ENCODE results near the gene WNK2. TPM values are rescaled to one million over a fixed set of nuclear protein-coding genes. Genes with fewer than 3 reads are reported as not detected.

The WNK2 gene
- polyA plus RNA-seq, 2 of the 4 experiments (the other 2 are of a cell fraction) = 2.1 to 6.7 TPM

- TF ChIP-seq ATOH8 (CRISPR knock-in tag; IDR thresholded peaks at IDR 0.05; ENCODE audit: low read depth) (no peak), RCOR1 (IDR thresholded peaks at IDR 0.05; ENCODE audit: low read depth, low read length) (no peak)
Measured at GRCh38 chr9:93299418-93300174, 115.7 kb downstream of the WNK2 start (continued).

GRCh38 chr9:93300175-93300572 lies 116.2 kb downstream of the WNK2 start:
- ChIA-PET CTCF (interaction anchor here (0.8 to 7.0 kb wide), 2 partner anchors 139 to 147 kb away, joined by 3 to 158 read pairs; no protein-coding TSS in a partner anchor), POLR2A (no interaction called here)
- TF ChIP-seq MYC (IDR thresholded peaks at IDR 0.05; ENCODE audit: borderline replicate concordance, low read length) = no peak
- TF ChIP-seq FOSB (CRISPR knock-in tag; IDR thresholded peaks at IDR 0.05) = no peak
- no peak for TF ChIP-seq KDM1A (IDR thresholded peaks at IDR 0.05; ENCODE audit: low read depth)
- TF ChIP-seq PBX3 (IDR thresholded peaks at IDR 0.05) = no peak
- no peak for TF ChIP-seq TP53 (CRISPR knock-in tag; IDR thresholded peaks at IDR 0.05)
- no peak for TF ChIP-seq CBX2 (IDR thresholded peaks at IDR 0.05; ENCODE audit: borderline replicate concordance, low read depth)
- no peak for TF ChIP-seq ATOH8 (CRISPR knock-in tag; IDR thresholded peaks at IDR 0.05; ENCODE audit: low read depth)
- TF ChIP-seq ZC3H11A (IDR thresholded peaks at IDR 0.05) = no peak
- TF ChIP-seq RFX5 (IDR thresholded peaks at IDR 0.05) = no peak
- TF ChIP-seq KDM5A (IDR thresholded peaks at IDR 0.05) = no peak
- TF ChIP-seq MAZ (IDR thresholded peaks at IDR 0.05; ENCODE audit: borderline replicate concordance, low read depth, low read length) = no peak
- no peak for TF ChIP-seq REST (IDR thresholded peaks at IDR 0.05)
- no peak for TF ChIP-seq FOXS1 (CRISPR knock-in tag; IDR thresholded peaks at IDR 0.05)
- no peak for TF ChIP-seq RNF2 (IDR thresholded peaks at IDR 0.05; ENCODE audit: borderline replicate concordance, low read depth)
- ATAC-seq (no peak), DNase-seq (ENCODE audit: low read depth in 1 of 2, low spot score in 1 of 2) (no peak), FAIRE-seq (no peak)
- Histone ChIP-seq H3K4me3 (no peak overlapping the region), H3K4me1 (peaks cover 4% of the 10 kb centered on the region; the same call in 1 of the 3 replicates), H3K9me3 (no peaks in the 10 kb centered on the region), H3K27ac (no peak overlapping the region), H3K4me2 (no peak overlapping the region)
- 94% methylated on average over 13 of the region's 14 CpGs for WGBS (ENCODE audit: missing lambda C conversion rate)

- ATAC-seq = no peak
- Histone ChIP-seq H3K4me2 (no peak overlapping the region), H3K4me3 (no peak overlapping the region), H3K4me1 (peaks cover 4% of the 10 kb centered on the region; the same call in 1 of the 3 replicates), H3K9me3 (no peaks in the 10 kb centered on the region), H3K27ac (no peak overlapping the region)
- CTCF ChIA-PET = interaction anchor here (0.9 to 10.1 kb wide), 4 partner anchors 140 to 193 kb away, joined by 3 to 158 read pairs (median 70); no protein-coding TSS in a partner anchor
- no peak for DNase-seq (ENCODE audit: low read depth in 1 of 2, low spot score in 1 of 2)
- no peak for FAIRE-seq
- 86% methylated on average over 12 of the region's 12 CpGs for WGBS (ENCODE audit: missing lambda C conversion rate)
- POLR2A ChIA-PET = no interaction called here
- TF ChIP-seq ZFP36 (IDR thresholded peaks at IDR 0.05; ENCODE audit: borderline replicate concordance, partially characterized antibody) = no peak
- TF ChIP-seq HES2 (IDR thresholded peaks at IDR 0.05) = no peak
- no peak for TF ChIP-seq EHMT2 (IDR thresholded peaks at IDR 0.05; ENCODE audit: low read depth)
- TF ChIP-seq REST (IDR thresholded peaks at IDR 0.05) = no peak
- no peak for TF ChIP-seq HMGXB4 (CRISPR knock-in tag; IDR thresholded peaks at IDR 0.05; ENCODE audit: borderline replicate concordance)
- no peak for TF ChIP-seq RNF2 (IDR thresholded peaks at IDR 0.05; ENCODE audit: borderline replicate concordance, low read depth)
Measured at GRCh38 chr9:93300585-93301081, 116.7 kb downstream of the WNK2 start.
